ENCODE data around the gene SSX5. TPM values are rescaled to one million over a fixed set of nuclear protein-coding genes. Genes with fewer than 3 reads are reported as not detected.
"Not testable (repeated sequence)": the region's sequence is repeated elsewhere in the genome, so short reads cannot be mapped to it uniquely, and the experiment has no call there.

Gene SSX5
- total and polyA plus RNA-seq, 2 donors: not detected

DNA sequence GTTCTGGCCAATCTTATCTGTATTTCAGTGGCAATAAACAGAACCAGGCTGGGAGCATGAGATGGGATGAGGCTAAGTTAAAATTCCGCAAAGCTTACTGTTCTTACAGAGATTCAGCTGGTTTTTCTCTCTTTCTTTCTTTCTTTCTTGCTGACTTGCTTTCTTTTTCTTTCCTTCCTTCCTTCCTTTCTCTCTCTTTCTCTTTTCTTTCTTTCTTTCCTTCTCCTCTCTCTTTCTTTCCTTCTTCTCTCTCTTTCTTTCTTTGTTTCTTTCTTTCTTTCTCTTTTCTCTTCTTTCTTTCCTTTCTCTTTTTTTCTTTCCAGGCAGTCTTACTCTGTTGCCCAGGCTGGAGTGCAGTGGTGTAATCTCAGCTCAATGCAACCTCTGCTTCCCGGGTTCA is 41.8 kb downstream of the SSX5 start:
- 93% methylated on average over 2 of the region's 2 CpGs for WGBS
- no peaks in the 10 kb centered on the region for H3K27me3 ChIP-seq (ENCODE audit: control insufficient read depth in 2 of 2, insufficient read depth in 1 of 2, low read length in 1 of 2)
- no peak overlapping the region for H3K27ac ChIP-seq (ENCODE audit: low read depth in 1 of 2, low read length in 1 of 2)
- DNase-seq (ENCODE audit: low read depth in 6 of 9, low spot score in 9 of 9): no peak
- H3K36me3 ChIP-seq (ENCODE audit: control insufficient read depth in 2 of 2, insufficient read depth in 2 of 2, low read length in 1 of 2): no peaks in the 10 kb centered on the region
- H3K4me3 ChIP-seq (ENCODE audit: low read length in 2 of 2): no peak overlapping the region
- H3K4me1 ChIP-seq (ENCODE audit: control insufficient read depth in 2 of 2, insufficient read depth in 2 of 2, low read length in 2 of 2): no peaks in the 10 kb centered on the region
- H3K9me3 ChIP-seq (ENCODE audit: control insufficient read depth in 2 of 2, insufficient read depth in 1 of 2, low read length in 1 of 2): no peaks in the 10 kb centered on the region

DNA sequence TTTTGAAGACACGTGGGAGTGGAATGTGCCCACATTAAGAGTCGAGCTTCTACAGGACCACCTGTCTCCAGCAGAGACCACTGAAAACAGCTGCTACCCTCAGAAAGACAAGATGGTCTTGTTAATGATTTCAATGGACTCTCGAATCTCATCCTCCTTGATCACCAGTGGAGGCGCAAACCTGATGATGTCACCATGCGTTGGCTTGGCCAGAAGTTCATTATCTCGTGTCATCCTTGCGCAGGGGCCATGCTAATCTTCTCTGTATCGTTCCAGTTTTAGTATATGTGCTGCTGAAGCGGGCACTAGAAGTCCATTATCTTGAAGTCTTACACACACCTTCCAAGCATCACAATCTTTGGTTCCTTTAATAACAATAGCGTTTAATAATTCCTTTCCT is 42.8 kb downstream of the SSX5 start:
- Histone ChIP-seq H3K27me3 (ENCODE audit: control insufficient read depth in 2 of 2, insufficient read depth in 1 of 2, low read length in 1 of 2) (no peaks in the 10 kb centered on the region), H3K9me3 (ENCODE audit: control insufficient read depth in 2 of 2, insufficient read depth in 1 of 2, low read length in 1 of 2) (no peaks in the 10 kb centered on the region), H3K36me3 (ENCODE audit: control insufficient read depth in 2 of 2, insufficient read depth in 2 of 2, low read length in 1 of 2) (no peaks in the 10 kb centered on the region), H3K27ac (ENCODE audit: low read depth in 1 of 2, low read length in 1 of 2) (no peak overlapping the region), H3K4me3 (ENCODE audit: low read length in 2 of 2) (no peak overlapping the region), H3K4me1 (ENCODE audit: control insufficient read depth in 2 of 2, insufficient read depth in 2 of 2, low read length in 2 of 2) (no peaks in the 10 kb centered on the region)
- DNase-seq (ENCODE audit: low read depth in 6 of 9, low spot score in 9 of 9): no peak
- 95% methylated on average over 10 of the region's 10 CpGs for WGBS

GRCh38 chrX:48142697-48143096 is 53.9 kb downstream of the SSX5 start:
- H3K27ac ChIP-seq (ENCODE audit: low read depth in 1 of 2, low read length in 1 of 2); H3K9me3 ChIP-seq (ENCODE audit: control insufficient read depth in 2 of 2, insufficient read depth in 1 of 2, low read length in 1 of 2); H3K4me1 ChIP-seq (ENCODE audit: control insufficient read depth in 2 of 2, insufficient read depth in 2 of 2, low read length in 2 of 2); H3K4me3 ChIP-seq (ENCODE audit: low read length in 2 of 2); DNase-seq (ENCODE audit: low read depth in 6 of 9, low spot score in 9 of 9); H3K36me3 ChIP-seq (ENCODE audit: control insufficient read depth in 2 of 2, insufficient read depth in 2 of 2, low read length in 1 of 2); H3K27me3 ChIP-seq (ENCODE audit: control insufficient read depth in 2 of 2, insufficient read depth in 1 of 2, low read length in 1 of 2): not testable (repeated sequence)
- WGBS: 70% methylated on average over 11 of the region's 11 CpGs

DNA sequence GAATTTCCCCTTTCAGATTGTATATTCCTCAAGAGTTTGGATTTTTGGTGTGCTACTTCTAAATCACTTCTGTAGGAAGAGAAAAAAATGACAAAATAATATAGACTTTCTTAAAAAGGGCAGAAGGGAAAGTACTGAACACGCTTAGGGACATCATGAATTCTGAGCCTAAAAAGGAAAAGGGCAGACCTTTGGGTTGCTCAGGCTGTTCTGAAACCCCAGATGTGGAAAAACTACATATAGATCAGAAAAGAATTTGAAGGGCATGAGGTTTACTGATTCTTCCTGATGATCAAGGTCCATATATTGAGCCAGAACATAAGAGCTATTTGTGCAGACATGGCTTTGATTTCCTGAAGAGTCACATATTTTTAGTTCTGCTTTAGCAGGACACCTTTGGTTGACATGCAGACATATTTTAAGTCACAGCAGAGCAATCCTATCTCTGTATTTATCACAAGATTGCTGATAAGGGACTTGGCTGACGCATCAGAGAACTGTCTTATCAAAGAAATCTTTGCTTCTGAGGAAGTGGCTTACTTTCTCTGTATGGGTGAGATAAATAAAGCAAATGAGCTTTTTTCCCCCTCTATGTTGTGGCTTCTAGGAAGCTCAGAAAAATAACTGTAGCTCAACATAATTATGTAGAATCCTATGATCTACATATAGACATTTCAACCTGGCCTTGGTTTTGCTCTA is 54.6 kb downstream of the SSX5 start:
- not testable (repeated sequence) for DNase-seq (ENCODE audit: low read depth in 6 of 9, low spot score in 9 of 9); H3K27ac ChIP-seq (ENCODE audit: low read depth in 1 of 2, low read length in 1 of 2); H3K27me3 ChIP-seq (ENCODE audit: control insufficient read depth in 2 of 2, insufficient read depth in 1 of 2, low read length in 1 of 2); H3K9me3 ChIP-seq (ENCODE audit: control insufficient read depth in 2 of 2, insufficient read depth in 1 of 2, low read length in 1 of 2); H3K4me1 ChIP-seq (ENCODE audit: control insufficient read depth in 2 of 2, insufficient read depth in 2 of 2, low read length in 2 of 2); H3K4me3 ChIP-seq (ENCODE audit: low read length in 2 of 2); H3K36me3 ChIP-seq (ENCODE audit: control insufficient read depth in 2 of 2, insufficient read depth in 2 of 2, low read length in 1 of 2)
- 75% methylated on average over 1 of the region's 2 CpGs for WGBS

DNA sequence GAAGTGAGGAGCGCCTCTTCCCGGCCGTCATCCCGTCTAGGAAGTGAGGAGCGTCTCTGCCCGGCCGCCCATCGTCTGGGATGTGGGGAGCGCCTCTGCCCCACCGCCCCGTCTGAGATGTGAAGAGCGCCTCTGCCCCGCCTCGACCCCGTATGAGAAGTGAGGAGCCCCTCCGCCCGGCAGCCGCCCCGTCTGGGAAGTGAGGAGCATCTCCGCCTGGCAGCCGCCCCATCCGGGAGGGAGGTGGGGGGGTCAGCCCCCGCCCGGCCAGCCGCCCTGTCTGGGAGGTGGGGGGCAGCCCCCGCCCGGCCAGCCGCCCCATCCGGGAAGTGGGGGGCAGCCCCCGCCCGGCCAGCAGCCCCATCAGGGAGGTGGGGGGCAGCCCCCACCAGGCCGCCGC is 57.5 kb downstream of the SSX5 start:
- WGBS: 98% methylated on average over 24 of the region's 33 CpGs
- not testable (repeated sequence) for H3K27ac ChIP-seq (ENCODE audit: low read depth in 1 of 2, low read length in 1 of 2); H3K9me3 ChIP-seq (ENCODE audit: control insufficient read depth in 2 of 2, insufficient read depth in 1 of 2, low read length in 1 of 2)

More for the DNA sequence above, 57.5 kb downstream of the SSX5 start:
- not testable (repeated sequence) for H3K4me1 ChIP-seq (ENCODE audit: control insufficient read depth in 2 of 2, insufficient read depth in 2 of 2, low read length in 2 of 2); H3K36me3 ChIP-seq (ENCODE audit: control insufficient read depth in 2 of 2, insufficient read depth in 2 of 2, low read length in 1 of 2); H3K27me3 ChIP-seq (ENCODE audit: control insufficient read depth in 2 of 2, insufficient read depth in 1 of 2, low read length in 1 of 2); DNase-seq (ENCODE audit: low read depth in 6 of 9, low spot score in 9 of 9); H3K4me3 ChIP-seq (ENCODE audit: low read length in 2 of 2)

Other genes with a start within 250 kb of the SSX5 start
- gene ZNF182, start 192.8 kb downstream of the SSX5 start, total RNA-seq: 6.0 TPM
- gene ZNF182, start 192.8 kb downstream of the SSX5 start, polyA plus RNA-seq: 13.7 TPM
- gene SPACA5, start 189.8 kb downstream of the SSX5 start, total RNA-seq: not detected
- gene SPACA5, start 189.8 kb downstream of the SSX5 start, polyA plus RNA-seq: 0.71 TPM
- 1.3 TPM for gene ZNF630, start 125.2 kb downstream of the SSX5 start, total RNA-seq
- 1.7 TPM for gene ZNF630, start 125.2 kb downstream of the SSX5 start, polyA plus RNA-seq
- gene SPACA5B, start 66.2 kb downstream of the SSX5 start, total RNA-seq: not detected
- not detected for gene SPACA5B, start 66.2 kb downstream of the SSX5 start, polyA plus RNA-seq
- not detected for gene SSX1, start 58.6 kb upstream of the SSX5 start, total RNA-seq
- 0.09 TPM for gene SSX1, start 58.6 kb upstream of the SSX5 start, polyA plus RNA-seq
- gene SSX3, start 159.9 kb upstream of the SSX5 start, total RNA-seq: not detected
- not detected for gene SSX3, start 159.9 kb upstream of the SSX5 start, polyA plus RNA-seq
- gene SSX4, start 186.7 kb upstream of the SSX5 start, total RNA-seq: not detected
- 0.02 TPM for gene SSX4, start 186.7 kb upstream of the SSX5 start, polyA plus RNA-seq
- gene SSX4B, start 215.2 kb upstream of the SSX5 start, total RNA-seq: not detected
- gene SSX4B, start 215.2 kb upstream of the SSX5 start, polyA plus RNA-seq: not detected

Data from thymus (tissue), 11 donors.